ENCODE measurements around the gene GALP. TPM values are rescaled to one million over a fixed set of nuclear protein-coding genes. Genes with fewer than 3 reads are reported as not detected.
"Not testable (repeated sequence)": the region's sequence is repeated elsewhere in the genome, so short reads cannot be mapped to it uniquely, and the experiment has no call there.

Gene GALP
- total RNA-seq, 3 donors from 2014 or later = not detected

- intact Hi-C loops (cut with DNase I; ENCODE audit: low total_unique reads) = loop anchor here (5.0 kb wide), 1 partner anchor 1237 kb away; no protein-coding TSS in a partner anchor
These were observed 14.0 kb downstream of the GALP start for GRCh38 chr19:56189785-56190184.

GRCh38 chr19:56191115-56191514 is 15.3 kb downstream of the GALP start:
- Histone ChIP-seq H3K27me3 (no peaks in the 10 kb centered on the region), H3K4me3 (no peak overlapping the region), H3K27ac (no peak overlapping the region), H3K4me1 (no peaks in the 10 kb centered on the region), H3K9me3 (no peaks in the 10 kb centered on the region), H3K36me3 (no peaks in the 10 kb centered on the region)
- DNase-seq (ENCODE audit: low spot score in 2 of 2) = no peak
- intact Hi-C loops (cut with DNase I; ENCODE audit: low total_unique reads) = no loop called here
- TF ChIP-seq POLR2A (IDR thresholded peaks at IDR 0.05) (no peak), POLR2AphosphoS5 (IDR thresholded peaks at IDR 0.05) (no peak)
- TF ChIP-seq, protein P1, sequence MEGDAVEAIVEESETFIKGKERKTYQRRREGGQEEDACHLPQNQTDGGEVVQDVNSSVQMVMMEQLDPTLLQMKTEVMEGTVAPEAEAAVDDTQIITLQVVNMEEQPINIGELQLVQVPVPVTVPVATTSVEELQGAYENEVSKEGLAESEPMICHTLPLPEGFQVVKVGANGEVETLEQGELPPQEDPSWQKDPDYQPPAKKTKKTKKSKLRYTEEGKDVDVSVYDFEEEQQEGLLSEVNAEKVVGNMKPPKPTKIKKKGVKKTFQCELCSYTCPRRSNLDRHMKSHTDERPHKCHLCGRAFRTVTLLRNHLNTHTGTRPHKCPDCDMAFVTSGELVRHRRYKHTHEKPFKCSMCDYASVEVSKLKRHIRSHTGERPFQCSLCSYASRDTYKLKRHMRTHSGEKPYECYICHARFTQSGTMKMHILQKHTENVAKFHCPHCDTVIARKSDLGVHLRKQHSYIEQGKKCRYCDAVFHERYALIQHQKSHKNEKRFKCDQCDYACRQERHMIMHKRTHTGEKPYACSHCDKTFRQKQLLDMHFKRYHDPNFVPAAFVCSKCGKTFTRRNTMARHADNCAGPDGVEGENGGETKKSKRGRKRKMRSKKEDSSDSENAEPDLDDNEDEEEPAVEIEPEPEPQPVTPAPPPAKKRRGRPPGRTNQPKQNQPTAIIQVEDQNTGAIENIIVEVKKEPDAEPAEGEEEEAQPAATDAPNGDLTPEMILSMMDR (IDR thresholded peaks at IDR 0.05) = no peak

More at GRCh38 chr19:56189785-56190184, 14.0 kb downstream of the GALP start:
- Histone ChIP-seq H3K4me1 (no peaks in the 10 kb centered on the region), H3K4me3 (no peak overlapping the region), H3K9me3 (no peaks in the 10 kb centered on the region), H3K27ac (no peak overlapping the region), H3K36me3 (no peaks in the 10 kb centered on the region), H3K27me3 (no peaks in the 10 kb centered on the region)
- no peak for TF ChIP-seq POLR2A (IDR thresholded peaks at IDR 0.05)
- DNase-seq (ENCODE audit: low spot score in 2 of 2) = no peak

DNA sequence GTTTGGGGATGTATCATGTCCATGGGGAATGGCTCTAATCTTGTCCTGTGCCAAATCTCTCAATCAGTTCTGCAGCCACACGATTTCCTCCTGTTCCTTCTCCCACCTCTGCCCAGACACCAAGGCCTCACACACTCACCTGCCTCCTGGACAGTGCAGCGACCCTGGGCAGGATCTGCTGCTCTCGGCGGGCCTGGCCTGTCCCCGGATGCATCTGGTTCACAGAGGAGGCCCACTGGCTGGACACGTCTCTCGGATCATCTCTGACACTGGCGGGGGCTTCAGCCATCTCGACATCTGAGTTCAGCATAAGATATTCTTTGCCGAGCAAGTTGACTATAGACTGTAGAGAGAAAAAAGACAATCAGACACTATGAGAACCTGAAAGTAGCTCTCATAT is 15.9 kb downstream of the GALP start:
- Histone ChIP-seq H3K27me3 (no peaks in the 10 kb centered on the region), H3K27ac (no peak overlapping the region), H3K4me1 (no peaks in the 10 kb centered on the region), H3K9me3 (no peaks in the 10 kb centered on the region), H3K4me3 (no peak overlapping the region), H3K36me3 (no peaks in the 10 kb centered on the region)
- intact Hi-C loops (cut with DNase I; ENCODE audit: low total_unique reads) = no loop called here
- no peak for DNase-seq (ENCODE audit: low spot score in 2 of 2)
- TF ChIP-seq, protein P1 (IDR thresholded peaks at IDR 0.05) = no peak
- no peak for TF ChIP-seq POLR2A (IDR thresholded peaks at IDR 0.05)
- TF ChIP-seq POLR2AphosphoS5 (IDR thresholded peaks at IDR 0.05) = no peak

DNA sequence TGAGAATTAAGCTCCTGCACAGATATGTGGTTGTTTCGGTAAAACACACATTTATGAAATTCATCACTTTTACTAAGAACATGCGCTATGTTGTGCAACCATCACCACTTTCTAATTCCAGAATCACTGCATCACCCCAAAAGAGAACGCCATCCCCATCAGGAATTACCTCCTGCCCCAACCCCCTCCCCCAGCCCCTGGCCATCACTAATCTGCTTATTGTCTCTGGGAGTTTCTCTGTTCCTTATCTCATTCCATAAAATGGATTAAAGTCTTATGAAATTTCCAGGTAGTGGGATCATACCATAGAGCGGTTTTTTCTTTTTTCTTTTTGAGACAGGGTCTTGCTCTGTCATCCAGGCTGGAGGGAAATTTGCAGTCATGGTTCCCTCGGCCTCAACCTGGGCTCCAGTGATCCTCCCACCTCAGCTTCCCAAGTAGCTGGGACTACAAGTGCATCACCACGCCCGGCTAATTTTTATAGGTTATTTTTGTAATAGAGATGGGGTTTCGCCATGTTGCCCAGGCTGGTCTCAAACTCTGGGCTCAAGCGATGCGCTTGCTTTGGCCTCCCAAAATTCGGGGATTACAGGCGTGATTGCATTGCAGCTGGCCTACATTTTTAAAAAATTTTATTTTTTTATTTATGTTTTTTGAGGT is 18.3 kb downstream of the GALP start:
- TF ChIP-seq, protein P1 (IDR thresholded peaks at IDR 0.05) = no peak
- no peak for TF ChIP-seq POLR2A (IDR thresholded peaks at IDR 0.05)
- TF ChIP-seq POLR2AphosphoS5 (IDR thresholded peaks at IDR 0.05) = no peak

DNA sequence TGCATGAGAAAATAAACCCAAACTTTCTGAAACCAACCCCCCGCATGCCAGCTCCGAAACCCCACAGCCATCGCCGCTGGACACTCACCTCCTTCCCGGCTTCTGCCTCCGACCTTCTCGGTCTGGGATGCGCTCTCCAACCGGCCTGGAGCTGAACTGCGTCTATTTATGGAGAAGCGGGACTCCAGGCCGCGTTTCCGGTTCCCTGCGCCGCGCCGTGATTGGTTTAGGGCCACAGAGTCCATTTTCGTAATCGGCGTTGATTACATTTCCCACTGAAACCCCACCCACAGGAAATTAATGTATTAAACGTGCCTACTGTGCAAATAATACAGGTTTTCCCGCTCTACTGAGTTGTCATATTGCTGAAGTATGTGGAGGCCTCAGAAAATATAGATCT is 21.8 kb downstream of the GALP start, which contains the start of gene ZSCAN5B:
ZSCAN5B (minus strand) TSS at position 138 of the 400 bp plus-strand sequence. CDS start 4,731 bp downstream, outside the sequence.
- DNase-seq (ENCODE audit: low spot score in 2 of 2); H3K9me3 ChIP-seq; H3K4me1 ChIP-seq; intact Hi-C loops (cut with DNase I; ENCODE audit: low total_unique reads); H3K4me3 ChIP-seq; H3K36me3 ChIP-seq; H3K27ac ChIP-seq; H3K27me3 ChIP-seq: not testable (repeated sequence)

More for the DNA sequence above, 18.3 kb downstream of the GALP start:
- Histone ChIP-seq H3K4me3 (no peak overlapping the region), H3K36me3 (no peaks in the 10 kb centered on the region), H3K9me3 (no peaks in the 10 kb centered on the region), H3K27me3 (no peaks in the 10 kb centered on the region), H3K27ac (no peak overlapping the region), H3K4me1 (no peaks in the 10 kb centered on the region)
- no peak for DNase-seq (ENCODE audit: low spot score in 2 of 2)
- intact Hi-C loops (cut with DNase I; ENCODE audit: low total_unique reads) = no loop called here

GRCh38 chr19:56199687-56200086 is 23.9 kb downstream of the GALP start:
- Histone ChIP-seq H3K36me3 (no peaks in the 10 kb centered on the region), H3K4me1 (no peaks in the 10 kb centered on the region), H3K27ac (no peak overlapping the region), H3K4me3 (no peak overlapping the region), H3K9me3 (no peaks in the 10 kb centered on the region), H3K27me3 (no peaks in the 10 kb centered on the region)
- intact Hi-C loops (cut with DNase I; ENCODE audit: low total_unique reads) = no loop called here
- DNase-seq (ENCODE audit: low spot score in 2 of 2) = no peak
- TF ChIP-seq POLR2AphosphoS5 (IDR thresholded peaks at IDR 0.05) (no peak), POLR2A (IDR thresholded peaks at IDR 0.05) (no peak)
- TF ChIP-seq, protein P1 (IDR thresholded peaks at IDR 0.05) = no peak
